Measurements from ENCODE around the gene MDN1.

DNA sequence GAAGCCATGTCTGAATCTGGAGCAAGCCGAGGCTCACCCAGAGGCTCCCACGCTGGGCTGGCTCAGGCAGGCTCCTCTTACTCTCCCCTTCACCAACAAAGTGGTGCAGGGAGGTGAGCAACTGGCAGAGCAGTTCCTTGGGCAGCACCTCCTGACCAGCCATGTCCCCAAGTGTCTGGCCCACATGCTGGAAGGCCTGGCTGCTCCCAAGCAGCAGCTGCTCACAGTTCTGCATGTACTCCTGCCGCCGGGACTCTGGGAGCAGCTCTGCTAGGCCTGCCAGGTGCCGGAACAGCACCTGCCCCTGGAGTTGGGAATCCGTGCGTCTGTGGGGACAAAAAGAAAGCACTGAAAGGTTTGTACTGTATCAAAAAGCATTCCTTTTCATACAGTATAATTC is 123.9 kb downstream of the MDN1 start:
- TF ChIP-seq GATA2 (IDR thresholded peaks at IDR 0.05; ENCODE audit: low read depth, low read length) (no peak), GATA3 (IDR thresholded peaks at IDR 0.05; ENCODE audit: low read depth, low read length) (no peak)

All from SH-SY5Y (cell line).